HepG2 (cell line): ENCODE results near the gene FAF1. TPM values are rescaled to one million over a fixed set of nuclear protein-coding genes. Genes with fewer than 3 reads are reported as not detected.

Experiments
- ATAC-seq: fragments of 200-7000 bp; cut with Tn5 transposase; 3 replicates; pipeline ENCODE4 v1.9.1; 2020; ENCODE audit warnings: mild to moderate bottlenecking, moderate library complexity
- BruUV-seq: library from RNA; stranded (reverse); fragments of 400-500 nt; replicated peaks from 2 replicates; lab custom pipeline; 2021; lab: Mats Ljungman, UMichigan
- CTCF ChIA-PET: fragments of 300-600 bp; formaldehyde crosslinking; extraction: SDS; loops from one replicate; lab custom pipeline; 2021; ENCODE audit warnings: low total read pairs, inconsistent platforms, low intra/inter-chr PET ratio; lab: Yijun Ruan, JAX
- POLR2A ChIA-PET: fragments of 350-600 bp; sonication (Branson Sonifier 250); formaldehyde crosslinking; loops from one replicate; lab custom pipeline; 2020; ENCODE audit warnings: antibody characterized with exemption, inconsistent platforms; lab: Yijun Ruan, JAX
- DNase-seq: peaks from one replicate; pipeline ENCODE4 v3.0.0-alpha.2; 2015; ENCODE audit warnings: low spot score
- FAIRE-seq: peaks from 3 replicates; lab custom pipeline; 2011; peaks lifted over from hg19 to GRCh38; lab: Jason Lieb, UNC
- H2AFZ ChIP-seq: one replicate; pipeline ENCODE4 v1.6.1; 2011; ENCODE audit warnings: low read length, inconsistent platforms
- H3K27ac ChIP-seq: fragments of 300-600 bp; 3 replicates; pipeline ENCODE4 v1.8.0; 2011; ENCODE audit warnings: mixed run types, mild to moderate bottlenecking, mixed read lengths, low read length, inconsistent platforms; ENCODE audit not compliant: insufficient read depth; ENCODE audit errors: extremely low read length
- H3K27me3 ChIP-seq, 2 experiments: fragments of 200-600 bp in 1 of 2; 2 replicates in 1 of 2; 3 replicates in 1 of 2; pipeline versions ENCODE4 v1.6.0 to v1.8.0; 2011; ENCODE audit warnings: low read length in 2 of 2, mild to moderate bottlenecking in 2 of 2, moderate library complexity in 2 of 2, inconsistent platforms in 1 of 2; ENCODE audit not compliant: insufficient read depth in 2 of 2, control insufficient read depth in 1 of 2
- H3K36me3 ChIP-seq, 2 experiments: fragments of 200-600 bp in 1 of 2; replicated peaks in 1 of 2; 2 replicates in 1 of 2; 3 replicates in 1 of 2; pipeline versions ENCODE4 v1.5.1 to v1.8.0; 2011; ENCODE audit warnings: low read length in 2 of 2, inconsistent platforms in 1 of 2; ENCODE audit not compliant: insufficient read depth in 2 of 2, control insufficient read depth in 1 of 2
- H3K4me1 ChIP-seq: 2 replicates; pipeline ENCODE4 v1.5.1; 2012; ENCODE audit warnings: low read length, inconsistent platforms; ENCODE audit not compliant: insufficient read depth
- H3K4me2 ChIP-seq: 2 replicates; pipeline ENCODE4 v1.6.0; 2011; ENCODE audit warnings: low read depth, low read length, inconsistent platforms
- H3K4me3 ChIP-seq, 3 experiments: fragments of 200-600 bp in 1 of 3; sonication (generic), shearing (Covaris generic) in 1 of 3; replicated peaks in 1 of 3; 2 replicates each; pipeline ENCODE4 v1.5.1; 2011 to 2016; ENCODE audit warnings: low read length in 3 of 3, inconsistent platforms in 2 of 3, low read depth in 2 of 3, mild to moderate bottlenecking in 2 of 3, control low read depth in 1 of 3, mixed read lengths in 1 of 3; ENCODE audit not compliant: insufficient read depth in 1 of 3
- H3K79me2 ChIP-seq: one replicate; pipeline ENCODE4 v1.6.1; 2011; ENCODE audit warnings: low read length, inconsistent platforms; ENCODE audit not compliant: insufficient read depth
- H3K9ac ChIP-seq: 2 replicates; pipeline ENCODE4 v1.6.0; 2011; ENCODE audit warnings: mild to moderate bottlenecking, low read depth, low read length, inconsistent platforms; ENCODE audit not compliant: insufficient read depth
- H3K9me3 ChIP-seq: 2 replicates; pipeline ENCODE4 v1.5.1; 2012; ENCODE audit warnings: mild to moderate bottlenecking, low read length
- H4K20me1 ChIP-seq: 2 replicates; pipeline ENCODE4 v1.6.0; 2011; ENCODE audit warnings: inconsistent platforms, mild to moderate bottlenecking, low read length, moderate library complexity; ENCODE audit not compliant: insufficient read depth
- ARNT ChIP-seq: fragments of 450-650 bp; IDR thresholded peaks from 2 replicates; pipeline ENCODE4 v1.6.1; 2017
- DDIT3 ChIP-seq: sonication (generic); formaldehyde crosslinking; IDR thresholded peaks from 2 replicates; pipeline ENCODE4 v1.4.0; 2020; ENCODE audit warnings: mild to moderate bottlenecking, missing genetic modification reagents
- FOXC1 ChIP-seq: sonication (generic); formaldehyde crosslinking; IDR thresholded peaks from 2 replicates; pipeline ENCODE4 v1.8.0; 2022; ENCODE audit warnings: mild to moderate bottlenecking, missing genetic modification reagents, borderline replicate concordance
- HDAC2 ChIP-seq: sonication (generic); formaldehyde crosslinking; IDR thresholded peaks from 2 replicates; pipeline ENCODE4 v1.4.0; 2020; ENCODE audit warnings: missing genetic modification reagents
- HNF1A ChIP-seq, 2 experiments: sonication (generic) in 1 of 2; formaldehyde crosslinking in 1 of 2; IDR thresholded peaks; 2 replicates each; pipeline versions ENCODE4 v1.4.0 to v1.6.1; 2016 to 2020; ENCODE audit warnings: borderline replicate concordance in 1 of 2, low read depth in 1 of 2, mild to moderate bottlenecking in 1 of 2, missing genetic modification reagents in 1 of 2
- HNRNPH1 ChIP-seq: fragments of 200-400 bp; formaldehyde crosslinking; optimal IDR thresholded peaks from 2 replicates; pipeline ENCODE3; 2017; ENCODE audit warnings: mild to moderate bottlenecking, low read depth, low read length
- IKZF1 ChIP-seq: fragments of 450-650 bp; IDR thresholded peaks from 2 replicates; pipeline ENCODE4 v1.7.1; 2016
- MBNL3 ChIP-seq: fragments of 250-450 bp; sonication (Bioruptor Pico); conservative IDR thresholded peaks from 2 replicates; pipeline ENCODE4 v1.8.0; 2022; ENCODE audit warnings: mild to moderate bottlenecking, inconsistent platforms
- NR2C2 ChIP-seq: sonication (generic); formaldehyde crosslinking; IDR thresholded peaks from 2 replicates; pipeline ENCODE4 v1.4.0; 2020; ENCODE audit warnings: missing genetic modification reagents, mild to moderate bottlenecking, moderate library complexity, borderline replicate concordance
- PHF5A ChIP-seq: IDR thresholded peaks from one replicate; pipeline ENCODE4 v1.6.1; 2018; ENCODE audit warnings: low read depth, missing genetic modification reagents; ENCODE audit not compliant: unreplicated experiment
- REPIN1 ChIP-seq: sonication (generic); formaldehyde crosslinking; IDR thresholded peaks from 2 replicates; pipeline ENCODE4 v1.8.0; 2022; ENCODE audit warnings: missing genetic modification reagents, low read depth, mild to moderate bottlenecking, borderline replicate concordance
- REXO4 ChIP-seq: sonication (generic); formaldehyde crosslinking; IDR thresholded peaks from 2 replicates; pipeline ENCODE4 v1.8.0; 2022; ENCODE audit warnings: missing genetic modification reagents, mild to moderate bottlenecking, borderline replicate concordance
- SAP130 ChIP-seq: IDR thresholded peaks from 2 replicates; pipeline ENCODE4 v1.6.1; 2016; ENCODE audit warnings: low read depth
- ZMYM3 ChIP-seq: sonication (generic); formaldehyde crosslinking; IDR thresholded peaks from 2 replicates; pipeline ENCODE4 v1.5.1; 2020; ENCODE audit warnings: mild to moderate bottlenecking, missing genetic modification reagents
- ZNF484 ChIP-seq: sonication (generic); formaldehyde crosslinking; IDR thresholded peaks from 2 replicates; pipeline ENCODE4 v1.5.1; 2020; ENCODE audit warnings: mild to moderate bottlenecking, low read depth, missing genetic modification reagents, borderline replicate concordance
- ZUFSP ChIP-seq: sonication (generic); formaldehyde crosslinking; IDR thresholded peaks from 2 replicates; pipeline ENCODE4 v1.9.0; 2021; ENCODE audit warnings: missing genetic modification reagents, mild to moderate bottlenecking, borderline replicate concordance
- whole genome bisulfite sequencing: methylation state at CpG from one replicate; pipeline ENCODE4 v1.1.6; 2017; ENCODE audit warnings: low lambda C conversion rate; 5-methylcytosine and 5-hydroxymethylcytosine counted together
- in situ Hi-C: cut with HindIII; loops from 2 replicates; pipeline ENCODE4 v1.10.0; 2017; ENCODE audit warnings: low pct_unique_long_range_greater_than_20kb; ENCODE audit not compliant: extremely low pct_ligation_motif_present
- intact Hi-C: fragments of 100-400 bp; cut with micrococcal nuclease; formaldehyde crosslinking; loops from one replicate; pipeline ENCODE4 v1.10.0; 2022; ENCODE audit not compliant: unreplicated experiment
- polyA plus RNA-seq, 8 experiments: library from polyadenylated mRNA; depleted of rRNA in 3 of 8; stranded (reverse) in 7 of 8; unstranded in 1 of 8; fragments of >200 nt; fragmentation: Illumina TruSeq in 4 of 8; extraction: Trizol in 4 of 8; gene quantifications; 2 replicates each; pipeline versions ENCODE4 v1.2.1 to v1.2.3, GENCODE V29; 2011 to 2016; ENCODE audit warnings: low read depth in 4 of 8, missing spikeins in 1 of 8, mixed read lengths in 1 of 8; ENCODE audit not compliant: insufficient read depth in 1 of 8
- total RNA-seq, 5 experiments: library from RNA; depleted of rRNA; stranded (reverse); fragments of >200 nt; fragmentation: Illumina TruSeq; extraction: Trizol; gene quantifications; 2 replicates each; pipeline ENCODE4 v1.2.3, GENCODE V29; 2016; ENCODE audit warnings: low read depth in 1 of 5
- TF ChIP-seq, protein P1 (sequence below): sonication (generic); formaldehyde crosslinking; IDR thresholded peaks from 2 replicates; pipeline ENCODE4 v1.4.0; 2020; ENCODE audit warnings: missing genetic modification reagents, borderline replicate concordance

Gene FAF1
- total and polyA plus RNA-seq, 2 of the 13 experiments (the other 11 are each of a cell fraction or from before 2014, with no cell fraction given), result 19.4 to 63.3 TPM

GRCh38 chr1:50416150-50416527 is 543.9 kb downstream of the FAF1 start:
- no peaks in the 10 kb centered on the region for H3K79me2 ChIP-seq
- H2AFZ ChIP-seq, result no peak overlapping the region
- no peak overlapping the region for H3K4me2 ChIP-seq
- 71% methylated on average over 9 of the region's 25 CpGs for WGBS
- no TSS peak for BruUV-seq
- no peak for DNase-seq
- peaks cover 11% of the 10 kb centered on the region for H3K4me1 ChIP-seq
- intact Hi-C loops (no loop called here), in situ Hi-C loops (no loop called here)
- no peaks in the 10 kb centered on the region for H4K20me1 ChIP-seq
- H3K27me3 ChIP-seq, result peaks cover 14 to 67% of the 10 kb centered on the region in 2 experiments
- FAIRE-seq, result no peak
- H3K4me3 ChIP-seq, result no peak overlapping the region
- TF ChIP-seq HDAC2 (CRISPR knock-in tag) (no peak), NR2C2 (no peak), ZNF484 (CRISPR knock-in tag) (no peak), FOXC1 (no peak), DDIT3 (CRISPR knock-in tag) (no peak), HNF1A (IDR thresholded peaks at IDR 0.05; ENCODE audit: low read depth) (no peak), HNF1A (CRISPR knock-in tag; IDR thresholded peaks at IDR 0.05; ENCODE audit: borderline replicate concordance) (no peak), SAP130 (CRISPR knock-in tag) (no peak), HNRNPH1 (no peak), PHF5A (CRISPR knock-in tag) (no peak), REXO4 (no peak), IKZF1 (no peak), ZMYM3 (CRISPR knock-in tag) (no peak), ARNT (no peak), REPIN1 (CRISPR knock-in tag) (no peak), MBNL3 (CRISPR knock-in tag) (no peak), ZUFSP (CRISPR knock-in tag) (no peak)
- TF ChIP-seq, protein P1, sequence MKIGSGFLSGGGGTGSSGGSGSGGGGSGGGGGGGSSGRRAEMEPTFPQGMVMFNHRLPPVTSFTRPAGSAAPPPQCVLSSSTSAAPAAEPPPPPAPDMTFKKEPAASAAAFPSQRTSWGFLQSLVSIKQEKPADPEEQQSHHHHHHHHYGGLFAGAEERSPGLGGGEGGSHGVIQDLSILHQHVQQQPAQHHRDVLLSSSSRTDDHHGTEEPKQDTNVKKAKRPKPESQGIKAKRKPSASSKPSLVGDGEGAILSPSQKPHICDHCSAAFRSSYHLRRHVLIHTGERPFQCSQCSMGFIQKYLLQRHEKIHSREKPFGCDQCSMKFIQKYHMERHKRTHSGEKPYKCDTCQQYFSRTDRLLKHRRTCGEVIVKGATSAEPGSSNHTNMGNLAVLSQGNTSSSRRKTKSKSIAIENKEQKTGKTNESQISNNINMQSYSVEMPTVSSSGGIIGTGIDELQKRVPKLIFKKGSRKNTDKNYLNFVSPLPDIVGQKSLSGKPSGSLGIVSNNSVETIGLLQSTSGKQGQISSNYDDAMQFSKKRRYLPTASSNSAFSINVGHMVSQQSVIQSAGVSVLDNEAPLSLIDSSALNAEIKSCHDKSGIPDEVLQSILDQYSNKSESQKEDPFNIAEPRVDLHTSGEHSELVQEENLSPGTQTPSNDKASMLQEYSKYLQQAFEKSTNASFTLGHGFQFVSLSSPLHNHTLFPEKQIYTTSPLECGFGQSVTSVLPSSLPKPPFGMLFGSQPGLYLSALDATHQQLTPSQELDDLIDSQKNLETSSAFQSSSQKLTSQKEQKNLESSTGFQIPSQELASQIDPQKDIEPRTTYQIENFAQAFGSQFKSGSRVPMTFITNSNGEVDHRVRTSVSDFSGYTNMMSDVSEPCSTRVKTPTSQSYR (CRISPR knock-in tag), result no peak
- no peaks in the 10 kb centered on the region for H3K9me3 ChIP-seq
- no peak overlapping the region for H3K9ac ChIP-seq
- ChIA-PET CTCF (no interaction called here), POLR2A (no interaction called here)
- H3K27ac ChIP-seq, result no peak overlapping the region
- ATAC-seq, result no peak
- no peaks in the 10 kb centered on the region for H3K36me3 ChIP-seq
